Measurements from ENCODE around the gene GNLY. TPM values are rescaled to one million over a fixed set of nuclear protein-coding genes. Genes with fewer than 3 reads are reported as not detected.
A peak's percentile ranks its signal among the peaks of the same experiment; 100 is the strongest.

Gene GNLY
- polyA plus RNA-seq, 1 of the 3 experiments (the other 2 are of a cell fraction) = not detected

GRCh38 chr2:85647823-85648526, 46.2 kb upstream of the GNLY start:
- H3K36me3 ChIP-seq (replicated peaks in 1 of 2; ENCODE audit: control insufficient read depth in 1 of 2, insufficient read depth in 2 of 2, low read length in 1 of 2) = peaks cover 57 to 70% of the 10 kb centered on the region in 2 experiments
- POLR2A ChIA-PET = interaction anchor here (0.6 kb wide), 1 partner anchor 9 kb away, joined by 3 read pairs; no protein-coding TSS in a partner anchor
- H3K9ac ChIP-seq = no peak overlapping the region

More at GRCh38 chr2:85647823-85648526, 46.2 kb upstream of the GNLY start:
- WGBS (ENCODE audit: low lambda C conversion rate) = 95% methylated on average over 10 of the region's 10 CpGs
- H3K4me1 ChIP-seq (ENCODE audit: control insufficient read depth in 1 of 2, insufficient read depth in 2 of 2, low read depth in 1 of 2, low read length in 1 of 2) = peaks cover 0 to 12% of the 10 kb centered on the region in 2 experiments; a peak in 1 of 4 replicates
- H3K27ac ChIP-seq (ENCODE audit: low read depth in 2 of 2, low read length in 1 of 2) = peak overlapping the region in 1 of 2 experiments; percentile 54; a peak in 1 of 4 replicates
- no peaks in the 10 kb centered on the region for H3K27me3 ChIP-seq (ENCODE audit: insufficient read depth)
- TF ChIP-seq NFIC (IDR thresholded peaks at IDR 0.05; ENCODE audit: borderline replicate concordance) (no peak), EP300 (IDR thresholded peaks at IDR 0.05; ENCODE audit: borderline replicate concordance in 1 of 2, low read depth in 1 of 2, low read length in 1 of 2) (no peak), CTCF (IDR thresholded peaks at IDR 0.05) (no peak), TEAD4 (IDR thresholded peaks at IDR 0.05; ENCODE audit: borderline replicate concordance, insufficient read depth) (no peak), FOSL2 (IDR thresholded peaks at IDR 0.05; ENCODE audit: borderline replicate concordance, low read depth) (no peak), ZBTB33 (IDR thresholded peaks at IDR 0.05; ENCODE audit: borderline replicate concordance, low read depth) (no peak), CHD2 (IDR thresholded peaks at IDR 0.05; ENCODE audit: low read length, partially characterized antibody) (no peak), MXI1 (IDR thresholded peaks at IDR 0.05; ENCODE audit: low read depth, low read length) (no peak), RXRA (IDR thresholded peaks at IDR 0.05; ENCODE audit: borderline replicate concordance, low read depth) (no peak), JUND (IDR thresholded peaks at IDR 0.05) (no peak), GABPA (IDR thresholded peaks at IDR 0.05; ENCODE audit: low read depth) (no peak)
- no peak for DNase-seq
- H3K79me2 ChIP-seq (ENCODE audit: insufficient read depth) = peaks cover 3% of the 10 kb centered on the region; the same call in 1 of the 2 replicates
- H3F3A ChIP-seq (replicated peaks; ENCODE audit: insufficient read depth) = peaks cover 28% of the 10 kb centered on the region
- no peak overlapping the region for H2AFZ ChIP-seq (ENCODE audit: low read depth)
- H4K20me1 ChIP-seq (ENCODE audit: insufficient read depth) = no peaks in the 10 kb centered on the region
- H3K4me3 ChIP-seq (ENCODE audit: low read depth in 2 of 2, low read length in 1 of 2) = no peak overlapping the region
- H3K4me2 ChIP-seq = no peak overlapping the region
- no peaks in the 10 kb centered on the region for H3K9me3 ChIP-seq
- no peaks in the 10 kb centered on the region for H3K9me2 ChIP-seq
- CTCF ChIA-PET = interaction anchor here (0.6 to 7.5 kb wide), 14 partner anchors 8 to 254 kb away, joined by 3 to 62 read pairs (median 4); partner anchors contain the start of gene SFTPB
